Measurements from ENCODE around the gene CALCOCO1.

The CALCOCO1 gene

DNA sequence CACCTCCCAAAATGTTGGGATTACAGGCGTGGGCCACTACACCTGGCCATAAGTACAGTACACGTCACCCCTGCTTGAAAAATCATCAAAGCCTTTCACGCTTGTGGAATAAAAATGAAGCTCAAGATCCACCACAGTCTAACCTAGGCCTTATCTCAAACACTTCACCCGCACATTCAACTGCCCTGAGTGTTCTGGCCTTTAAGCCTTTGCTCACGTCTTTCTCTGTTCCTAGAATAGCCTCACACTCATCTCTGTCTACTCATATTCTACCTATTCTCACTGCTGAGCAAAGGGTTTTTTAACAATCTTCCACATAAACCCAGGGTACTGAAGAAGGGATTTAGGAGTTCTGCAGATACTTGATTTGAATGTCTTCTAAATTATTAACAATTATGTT, 9.9 kb downstream of the CALCOCO1 start:
- H3K9me3 Mint-ChIP-seq = no peaks in the 10 kb centered on the region
- H3K27ac Mint-ChIP-seq = no peak overlapping the region
- TF ChIP-seq, protein P1, sequence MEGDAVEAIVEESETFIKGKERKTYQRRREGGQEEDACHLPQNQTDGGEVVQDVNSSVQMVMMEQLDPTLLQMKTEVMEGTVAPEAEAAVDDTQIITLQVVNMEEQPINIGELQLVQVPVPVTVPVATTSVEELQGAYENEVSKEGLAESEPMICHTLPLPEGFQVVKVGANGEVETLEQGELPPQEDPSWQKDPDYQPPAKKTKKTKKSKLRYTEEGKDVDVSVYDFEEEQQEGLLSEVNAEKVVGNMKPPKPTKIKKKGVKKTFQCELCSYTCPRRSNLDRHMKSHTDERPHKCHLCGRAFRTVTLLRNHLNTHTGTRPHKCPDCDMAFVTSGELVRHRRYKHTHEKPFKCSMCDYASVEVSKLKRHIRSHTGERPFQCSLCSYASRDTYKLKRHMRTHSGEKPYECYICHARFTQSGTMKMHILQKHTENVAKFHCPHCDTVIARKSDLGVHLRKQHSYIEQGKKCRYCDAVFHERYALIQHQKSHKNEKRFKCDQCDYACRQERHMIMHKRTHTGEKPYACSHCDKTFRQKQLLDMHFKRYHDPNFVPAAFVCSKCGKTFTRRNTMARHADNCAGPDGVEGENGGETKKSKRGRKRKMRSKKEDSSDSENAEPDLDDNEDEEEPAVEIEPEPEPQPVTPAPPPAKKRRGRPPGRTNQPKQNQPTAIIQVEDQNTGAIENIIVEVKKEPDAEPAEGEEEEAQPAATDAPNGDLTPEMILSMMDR (IDR thresholded peaks at IDR 0.05) = no peak
- DNase-seq = no peak
- peaks cover 71% of the 10 kb centered on the region for H3K36me3 Mint-ChIP-seq (ENCODE audit: low read depth)
- H3K27me3 Mint-ChIP-seq (ENCODE audit: low read depth, poor library complexity) = peaks cover 34% of the 10 kb centered on the region
- no peak overlapping the region for H3K4me3 Mint-ChIP-seq
- peaks cover 10% of the 10 kb centered on the region for H3K4me1 Mint-ChIP-seq

GRCh38 chr12:53714004-53714403, 13.2 kb downstream of the CALCOCO1 start:
- Mint-ChIP-seq H3K27ac (no peak overlapping the region), H3K9me3 (no peaks in the 10 kb centered on the region), H3K36me3 (ENCODE audit: low read depth) (peaks cover 41% of the 10 kb centered on the region), H3K4me1 (peaks cover 23% of the 10 kb centered on the region), H3K4me3 (no peak overlapping the region), H3K27me3 (ENCODE audit: low read depth, poor library complexity) (peaks cover 61% of the 10 kb centered on the region)
- TF ChIP-seq, protein P1 (IDR thresholded peaks at IDR 0.05) = no peak
- DNase-seq = no peak

- Mint-ChIP-seq H3K27me3 (ENCODE audit: low read depth, poor library complexity) (peaks cover 66% of the 10 kb centered on the region), H3K27ac (no peak overlapping the region), H3K4me1 (peaks cover 27% of the 10 kb centered on the region), H3K9me3 (no peaks in the 10 kb centered on the region), H3K36me3 (ENCODE audit: low read depth) (peaks cover 41% of the 10 kb centered on the region), H3K4me3 (no peak overlapping the region)
- DNase-seq = no peak
- TF ChIP-seq, protein P1 (IDR thresholded peaks at IDR 0.05) = no peak
Measured at GRCh38 chr12:53713516-53713915, 13.7 kb downstream of the CALCOCO1 start.

GRCh38 chr12:53712059-53712643, 15.1 kb downstream of the CALCOCO1 start:
- TF ChIP-seq, protein P1 (IDR thresholded peaks at IDR 0.05) = no peak
- DNase-seq = peak; percentile 21
- H3K27ac Mint-ChIP-seq = no peak overlapping the region
- no peaks in the 10 kb centered on the region for H3K9me3 Mint-ChIP-seq
- peaks cover 33% of the 10 kb centered on the region for H3K36me3 Mint-ChIP-seq (ENCODE audit: low read depth)
- H3K4me3 Mint-ChIP-seq = no peak overlapping the region
- peaks cover 74% of the 10 kb centered on the region for H3K27me3 Mint-ChIP-seq (ENCODE audit: low read depth, poor library complexity)
- peaks cover 27% of the 10 kb centered on the region for H3K4me1 Mint-ChIP-seq

- TF ChIP-seq, protein P1 (IDR thresholded peaks at IDR 0.05) = no peak
- peaks cover 82% of the 10 kb centered on the region for H3K27me3 Mint-ChIP-seq (ENCODE audit: low read depth, poor library complexity)
- H3K9me3 Mint-ChIP-seq = no peaks in the 10 kb centered on the region
Measured at GRCh38 chr12:53710091-53710490, 17.2 kb downstream of the CALCOCO1 start.

DNA sequence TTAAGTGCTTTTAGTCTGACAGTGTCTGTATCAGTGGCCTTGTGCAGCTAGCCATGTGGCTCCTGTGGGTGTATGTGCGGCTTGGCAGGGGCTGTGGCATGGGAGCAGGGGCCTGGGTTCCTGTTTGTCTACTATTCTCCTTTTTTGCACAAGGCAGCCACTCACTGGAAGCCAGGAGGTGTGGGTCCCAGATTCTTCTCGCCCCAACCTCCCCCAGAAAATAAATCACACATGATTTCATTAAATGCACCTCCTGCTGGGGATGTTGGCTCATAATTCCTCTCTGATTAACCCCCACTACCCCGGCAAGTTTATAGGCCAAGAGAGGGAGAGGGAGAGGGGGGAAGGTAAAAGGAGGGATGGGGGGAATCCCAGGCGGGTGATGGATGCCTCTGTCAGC, 17.6 kb downstream of the CALCOCO1 start:
- no peaks in the 10 kb centered on the region for H3K9me3 Mint-ChIP-seq
- H3K27me3 Mint-ChIP-seq (ENCODE audit: low read depth, poor library complexity) = peaks cover 86% of the 10 kb centered on the region
- no peak overlapping the region for H3K4me3 Mint-ChIP-seq
- H3K27ac Mint-ChIP-seq = no peak overlapping the region
- H3K36me3 Mint-ChIP-seq (ENCODE audit: low read depth) = peaks cover 15% of the 10 kb centered on the region
- H3K4me1 Mint-ChIP-seq = peaks cover 27% of the 10 kb centered on the region
- no peak for DNase-seq
- TF ChIP-seq, protein P1 (IDR thresholded peaks at IDR 0.05) = no peak

More at GRCh38 chr12:53710091-53710490, 17.2 kb downstream of the CALCOCO1 start:
- Mint-ChIP-seq H3K27ac (no peak overlapping the region), H3K4me1 (peaks cover 27% of the 10 kb centered on the region), H3K36me3 (ENCODE audit: low read depth) (peaks cover 19% of the 10 kb centered on the region), H3K4me3 (no peak overlapping the region)
- no peak for DNase-seq

Data from nephron progenitor cell (in vitro differentiated cells).